Upper lobe of left lung (tissue), 4 donors: ENCODE results near the gene RASGRP3.

ENCODE experiments used
- CTCF ChIP-seq, 6 experiments: fragments of 450-650 bp in 4 of 6; fragments of 200-600 bp in 2 of 6; sonication (generic) in 2 of 6; IDR thresholded peaks; one replicate each; pipeline ENCODE4 v1.5.1; 2016 to 2019; ENCODE audit warnings: antibody characterized with exemption in 6 of 6
- POLR2A ChIP-seq, 4 donors: fragments of 450-650 bp; IDR thresholded peaks; one replicate each; pipeline ENCODE4 v1.5.1; 2016 to 2017; ENCODE audit warnings: antibody characterized with exemption in 4 of 4, mild to moderate bottlenecking in 2 of 4

GRCh38 chr2:33488178-33488690 lies 11.8 kb downstream of the RASGRP3 start:
- no peak for TF ChIP-seq CTCF (IDR thresholded peaks at IDR 0.05)
- TF ChIP-seq POLR2A (IDR thresholded peaks at IDR 0.05): no peak
